Bronchial epithelial cell (primary cell): ENCODE data around the gene EGFL6. TPM values are rescaled to one million over a fixed set of nuclear protein-coding genes. Genes with fewer than 3 reads are reported as not detected.

Experiments
- DNase-seq: peaks from one replicate; pipeline ENCODE4 v3.0.0-alpha.2; 2010; ENCODE audit warnings: low read depth
- FAIRE-seq: peaks from 2 replicates; lab custom pipeline; 2011; peaks lifted over from hg19 to GRCh38; lab: Jason Lieb, UNC
- H3K27me3 ChIP-seq: 2 replicates; pipeline ENCODE4 v1.5.1; 2011; ENCODE audit warnings: low read length; ENCODE audit not compliant: control insufficient read depth, insufficient read depth
- H3K36me3 ChIP-seq: 2 replicates; pipeline ENCODE4 v1.5.1; 2011; ENCODE audit warnings: low read length; ENCODE audit not compliant: control insufficient read depth, insufficient read depth
- H3K4me3 ChIP-seq: 2 replicates; pipeline ENCODE4 v1.5.1; 2011; ENCODE audit warnings: mild to moderate bottlenecking, low read depth, low read length, control low read depth
- CTCF ChIP-seq: IDR thresholded peaks from 2 replicates; pipeline ENCODE4 v1.5.1; 2011; ENCODE audit warnings: mild to moderate bottlenecking, moderate library complexity, low read length, control low read depth, inconsistent platforms; ENCODE audit not compliant: insufficient read depth, severe bottlenecking
- total RNA-seq: library from RNA; depleted of rRNA; stranded (reverse); fragments of >200 nt; gene quantifications from 2 replicates; pipeline ENCODE4 v1.2.1, GENCODE V29; 2014

The EGFL6 gene
- total RNA-seq, 1 donor from 2014 or later, result not detected

- Histone ChIP-seq H3K4me3 (no peak overlapping the region), H3K27me3 (no peaks in the 10 kb centered on the region), H3K36me3 (no peaks in the 10 kb centered on the region)
- DNase-seq (no peak), FAIRE-seq (no peak)
- no peak for TF ChIP-seq CTCF
These were observed 33.8 kb upstream of the EGFL6 start for GRCh38 chrX:13535376-13536165.

GRCh38 chrX:13536551-13536950, 32.9 kb upstream of the EGFL6 start:
- Histone ChIP-seq H3K27me3 (no peaks in the 10 kb centered on the region), H3K36me3 (no peaks in the 10 kb centered on the region), H3K4me3 (no peak overlapping the region)
- DNase-seq, result no peak
- no peak for TF ChIP-seq CTCF
- no peak for FAIRE-seq

DNA sequence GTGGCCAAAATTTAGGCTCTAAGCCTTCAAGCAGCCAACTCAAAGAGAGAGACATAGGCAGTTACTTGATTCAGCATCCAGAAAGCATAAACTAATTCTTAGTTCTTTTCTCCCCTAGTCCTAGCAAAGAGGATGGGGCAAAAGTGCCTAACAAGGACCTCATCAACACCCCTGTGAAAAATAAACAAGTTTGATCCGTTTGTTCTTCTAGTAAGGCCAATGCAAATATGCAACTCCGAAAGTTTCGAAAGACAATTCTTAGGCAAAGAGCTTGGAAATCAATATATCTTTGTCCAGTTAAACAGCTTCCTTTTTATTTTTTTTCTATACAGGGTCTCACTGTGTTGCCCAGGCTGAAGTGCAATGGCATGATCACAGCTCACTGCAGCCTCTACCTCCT, 31.0 kb upstream of the EGFL6 start:
- H3K27me3 ChIP-seq, result no peaks in the 10 kb centered on the region

DNA sequence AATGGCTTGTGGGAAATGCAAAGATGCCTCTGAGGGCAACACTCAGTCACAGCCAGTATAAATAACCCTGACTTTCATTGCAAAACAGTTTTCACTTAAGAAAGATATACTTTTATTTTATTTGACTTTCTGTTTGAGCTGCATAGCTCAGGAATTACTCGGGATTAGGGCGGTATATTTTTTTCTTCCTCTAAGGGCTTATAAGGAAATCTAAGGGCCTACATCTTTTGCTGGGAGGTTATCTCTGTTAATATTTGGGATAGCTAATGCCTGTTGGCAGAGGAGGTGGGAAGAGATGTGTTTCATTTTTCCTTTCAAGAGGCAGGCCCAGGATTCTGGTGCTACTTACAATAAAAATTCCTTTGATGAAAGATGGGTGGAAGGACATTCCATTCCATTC, 28.8 kb upstream of the EGFL6 start:
- FAIRE-seq (no peak), DNase-seq (no peak)
- no peaks in the 10 kb centered on the region for H3K27me3 ChIP-seq
- H3K4me3 ChIP-seq, result no peak overlapping the region
- TF ChIP-seq CTCF, result no peak
- H3K36me3 ChIP-seq, result no peaks in the 10 kb centered on the region

More for the DNA sequence above, 31.0 kb upstream of the EGFL6 start:
- DNase-seq, result no peak
- TF ChIP-seq CTCF, result no peak
- no peak overlapping the region for H3K4me3 ChIP-seq
- no peak for FAIRE-seq
- H3K36me3 ChIP-seq, result no peaks in the 10 kb centered on the region

GRCh38 chrX:13545726-13546125, 23.7 kb upstream of the EGFL6 start:
- TF ChIP-seq CTCF, result no peak
- Histone ChIP-seq H3K4me3 (no peak overlapping the region), H3K27me3 (no peaks in the 10 kb centered on the region), H3K36me3 (no peaks in the 10 kb centered on the region)
- DNase-seq (no peak), FAIRE-seq (no peak)

- no peak overlapping the region for H3K4me3 ChIP-seq
- no peaks in the 10 kb centered on the region for H3K27me3 ChIP-seq
- FAIRE-seq, result no peak
These were observed 21.7 kb upstream of the EGFL6 start for GRCh38 chrX:13547671-13548070.

More at GRCh38 chrX:13547671-13548070, 21.7 kb upstream of the EGFL6 start:
- TF ChIP-seq CTCF, result no peak
- H3K36me3 ChIP-seq, result no peaks in the 10 kb centered on the region
- no peak for DNase-seq
